HEK293 (cell line): ENCODE results near the gene MAT2A.

Experiments used
- KLF8 ChIP-seq: fragments of 450-650 bp; formaldehyde crosslinking; IDR thresholded peaks from 2 replicates; pipeline ENCODE4 v1.5.1; 2016; ENCODE audit warnings: missing biosample characterization, missing genetic modification characterization
- MEIS1 ChIP-seq: sonication (generic); formaldehyde crosslinking; IDR thresholded peaks from 2 replicates; pipeline ENCODE4 v1.8.1; 2022; ENCODE audit warnings: missing genetic modification reagents, mild to moderate bottlenecking, borderline replicate concordance
- ZNF221 ChIP-seq: fragments of 450-650 bp; formaldehyde crosslinking; IDR thresholded peaks from 2 replicates; pipeline ENCODE4 v1.5.1; 2017; ENCODE audit warnings: missing biosample characterization, missing genetic modification characterization, borderline replicate concordance
- ZNF335 ChIP-seq: fragments of 450-650 bp; formaldehyde crosslinking; conservative IDR thresholded peaks from 2 replicates; pipeline ENCODE4 v1.5.1; 2016; ENCODE audit warnings: missing biosample characterization, missing genetic modification characterization
- ZNF830 ChIP-seq: fragments of 450-650 bp; IDR thresholded peaks from 2 replicates; pipeline ENCODE4 v1.5.0; 2018; ENCODE audit warnings: missing biosample characterization, missing genetic modification characterization, low read depth, mild to moderate bottlenecking, moderate library complexity
- TF ChIP-seq, protein P1 (sequence below): fragments of 450-650 bp; formaldehyde crosslinking; IDR thresholded peaks from 2 replicates; pipeline ENCODE4 v1.5.1; 2016; ENCODE audit warnings: missing biosample characterization, missing genetic modification characterization
- TF ChIP-seq, protein P2 (sequence below): fragments of 450-650 bp; formaldehyde crosslinking; IDR thresholded peaks from 2 replicates; pipeline ENCODE4 v1.5.1; 2016; ENCODE audit warnings: missing biosample characterization, missing genetic modification characterization, low read depth

DNA sequence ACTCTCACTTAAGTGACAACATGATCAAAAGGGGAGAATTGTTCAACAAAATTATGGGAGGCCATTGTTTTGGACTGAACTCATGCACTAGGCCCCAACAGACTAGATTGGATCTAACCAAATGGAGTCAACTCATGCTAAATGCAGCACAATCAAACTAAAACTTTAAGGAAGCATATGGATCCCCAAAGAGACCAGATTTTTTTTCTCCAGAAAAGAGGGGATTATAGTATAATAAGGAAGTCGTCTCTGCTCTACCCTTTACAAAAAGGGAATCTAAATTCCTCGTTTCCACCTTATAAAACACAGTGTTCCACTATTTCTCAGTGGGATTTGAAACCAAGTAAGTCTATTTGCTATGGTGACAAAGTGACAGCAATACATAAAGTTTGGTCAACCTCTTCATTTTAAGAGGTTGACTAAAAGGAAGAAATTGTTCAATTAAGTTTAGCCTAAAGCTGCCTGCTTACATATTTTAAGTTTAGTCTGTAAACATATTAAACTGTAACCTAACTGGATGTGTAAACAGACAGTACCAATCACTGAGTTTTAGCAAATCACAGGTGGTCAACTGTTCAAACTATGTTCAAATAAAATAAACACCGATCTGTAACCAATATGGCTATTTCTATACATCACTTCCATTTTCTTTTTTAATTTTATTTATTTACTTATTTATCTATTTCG is 40.9 kb upstream of the MAT2A start:
- TF ChIP-seq MEIS1 (CRISPR knock-in tag) (no peak), KLF8 (tag by site-specific recombination) (no peak), ZNF830 (tag by site-specific recombination) (no peak), ZNF335 (tag by site-specific recombination) (no peak), ZNF221 (tag by site-specific recombination) (no peak)
- TF ChIP-seq, protein P1, sequence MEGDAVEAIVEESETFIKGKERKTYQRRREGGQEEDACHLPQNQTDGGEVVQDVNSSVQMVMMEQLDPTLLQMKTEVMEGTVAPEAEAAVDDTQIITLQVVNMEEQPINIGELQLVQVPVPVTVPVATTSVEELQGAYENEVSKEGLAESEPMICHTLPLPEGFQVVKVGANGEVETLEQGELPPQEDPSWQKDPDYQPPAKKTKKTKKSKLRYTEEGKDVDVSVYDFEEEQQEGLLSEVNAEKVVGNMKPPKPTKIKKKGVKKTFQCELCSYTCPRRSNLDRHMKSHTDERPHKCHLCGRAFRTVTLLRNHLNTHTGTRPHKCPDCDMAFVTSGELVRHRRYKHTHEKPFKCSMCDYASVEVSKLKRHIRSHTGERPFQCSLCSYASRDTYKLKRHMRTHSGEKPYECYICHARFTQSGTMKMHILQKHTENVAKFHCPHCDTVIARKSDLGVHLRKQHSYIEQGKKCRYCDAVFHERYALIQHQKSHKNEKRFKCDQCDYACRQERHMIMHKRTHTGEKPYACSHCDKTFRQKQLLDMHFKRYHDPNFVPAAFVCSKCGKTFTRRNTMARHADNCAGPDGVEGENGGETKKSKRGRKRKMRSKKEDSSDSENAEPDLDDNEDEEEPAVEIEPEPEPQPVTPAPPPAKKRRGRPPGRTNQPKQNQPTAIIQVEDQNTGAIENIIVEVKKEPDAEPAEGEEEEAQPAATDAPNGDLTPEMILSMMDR (tag by site-specific recombination) = no peak
- TF ChIP-seq, protein P2, sequence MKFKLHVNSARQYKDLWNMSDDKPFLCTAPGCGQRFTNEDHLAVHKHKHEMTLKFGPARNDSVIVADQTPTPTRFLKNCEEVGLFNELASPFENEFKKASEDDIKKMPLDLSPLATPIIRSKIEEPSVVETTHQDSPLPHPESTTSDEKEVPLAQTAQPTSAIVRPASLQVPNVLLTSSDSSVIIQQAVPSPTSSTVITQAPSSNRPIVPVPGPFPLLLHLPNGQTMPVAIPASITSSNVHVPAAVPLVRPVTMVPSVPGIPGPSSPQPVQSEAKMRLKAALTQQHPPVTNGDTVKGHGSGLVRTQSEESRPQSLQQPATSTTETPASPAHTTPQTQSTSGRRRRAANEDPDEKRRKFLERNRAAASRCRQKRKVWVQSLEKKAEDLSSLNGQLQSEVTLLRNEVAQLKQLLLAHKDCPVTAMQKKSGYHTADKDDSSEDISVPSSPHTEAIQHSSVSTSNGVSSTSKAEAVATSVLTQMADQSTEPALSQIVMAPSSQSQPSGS (tag by site-specific recombination) = no peak
